ENCODE measurements around the gene CCSER1. TPM values are rescaled to one million over a fixed set of nuclear protein-coding genes. Genes with fewer than 3 reads are reported as not detected.

The CCSER1 gene
- total and polyA plus RNA-seq, 8 donors = 2.0 to 9.0 (median 4.2) TPM

DNA sequence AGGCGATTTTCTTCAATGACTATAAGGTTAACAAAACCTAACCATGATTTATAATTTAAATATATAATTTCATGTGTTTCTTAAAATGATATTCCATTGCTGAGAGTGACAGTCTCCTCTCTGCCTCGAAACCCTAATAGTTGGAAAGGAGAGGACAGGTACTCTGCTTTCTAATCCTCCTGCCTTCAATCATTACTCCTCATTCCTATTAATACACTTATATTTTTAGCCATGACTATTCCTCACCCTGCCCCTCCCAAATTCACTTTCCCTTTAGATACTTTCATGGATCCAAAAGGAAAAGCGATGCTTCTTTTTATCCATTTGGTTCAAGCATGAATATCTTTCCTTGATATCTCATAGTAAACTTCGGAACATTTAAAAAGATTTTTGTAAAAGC, 418.2 kb downstream of the CCSER1 start:
- Histone ChIP-seq H3K9me3 (no peaks in the 10 kb centered on the region), H3K27me3 (no peaks in the 10 kb centered on the region), H3K36me3 (no peaks in the 10 kb centered on the region), H3K4me3 (no peak overlapping the region), H3K4me1 (peaks cover 0 to 8% of the 10 kb centered on the region in 2 donors), H3K27ac (no peak overlapping the region)
- TF ChIP-seq, protein P1, sequence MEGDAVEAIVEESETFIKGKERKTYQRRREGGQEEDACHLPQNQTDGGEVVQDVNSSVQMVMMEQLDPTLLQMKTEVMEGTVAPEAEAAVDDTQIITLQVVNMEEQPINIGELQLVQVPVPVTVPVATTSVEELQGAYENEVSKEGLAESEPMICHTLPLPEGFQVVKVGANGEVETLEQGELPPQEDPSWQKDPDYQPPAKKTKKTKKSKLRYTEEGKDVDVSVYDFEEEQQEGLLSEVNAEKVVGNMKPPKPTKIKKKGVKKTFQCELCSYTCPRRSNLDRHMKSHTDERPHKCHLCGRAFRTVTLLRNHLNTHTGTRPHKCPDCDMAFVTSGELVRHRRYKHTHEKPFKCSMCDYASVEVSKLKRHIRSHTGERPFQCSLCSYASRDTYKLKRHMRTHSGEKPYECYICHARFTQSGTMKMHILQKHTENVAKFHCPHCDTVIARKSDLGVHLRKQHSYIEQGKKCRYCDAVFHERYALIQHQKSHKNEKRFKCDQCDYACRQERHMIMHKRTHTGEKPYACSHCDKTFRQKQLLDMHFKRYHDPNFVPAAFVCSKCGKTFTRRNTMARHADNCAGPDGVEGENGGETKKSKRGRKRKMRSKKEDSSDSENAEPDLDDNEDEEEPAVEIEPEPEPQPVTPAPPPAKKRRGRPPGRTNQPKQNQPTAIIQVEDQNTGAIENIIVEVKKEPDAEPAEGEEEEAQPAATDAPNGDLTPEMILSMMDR (IDR thresholded peaks at IDR 0.05) = no peak
- DNase-seq (no peak), ATAC-seq (no peak)
- intact Hi-C loops (cut with DNase I) = no loop called here

DNA sequence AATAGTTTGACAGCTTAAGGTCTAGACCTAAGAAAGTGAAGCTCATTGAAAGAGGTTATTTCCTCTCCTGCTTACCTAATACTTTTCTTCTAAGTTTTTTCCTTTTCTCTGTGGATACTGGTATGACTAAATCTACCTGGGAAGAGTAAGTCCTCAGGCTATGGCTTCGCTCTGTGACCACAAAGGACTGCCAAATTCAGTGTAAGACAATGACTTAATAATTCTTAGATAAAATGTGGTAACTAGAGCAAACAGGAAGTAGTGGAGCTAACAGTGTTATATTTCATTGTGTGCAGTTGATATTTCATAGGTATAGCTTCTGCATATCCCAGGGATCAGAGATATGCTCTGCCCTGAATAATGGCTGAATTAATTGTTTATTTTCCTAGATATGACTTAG, 418.9 kb downstream of the CCSER1 start:
- DNase-seq (no peak), ATAC-seq (no peak)
- peaks cover 0 to 8% of the 10 kb centered on the region in 2 donors for H3K4me1 ChIP-seq
- no peak overlapping the region for H3K4me3 ChIP-seq
- TF ChIP-seq, protein P1 (IDR thresholded peaks at IDR 0.05) = no peak
- H3K27ac ChIP-seq = no peak overlapping the region
- no peaks in the 10 kb centered on the region for H3K36me3 ChIP-seq
- intact Hi-C loops (cut with DNase I) = no loop called here
- H3K27me3 ChIP-seq = no peaks in the 10 kb centered on the region
- H3K9me3 ChIP-seq = no peaks in the 10 kb centered on the region

DNA sequence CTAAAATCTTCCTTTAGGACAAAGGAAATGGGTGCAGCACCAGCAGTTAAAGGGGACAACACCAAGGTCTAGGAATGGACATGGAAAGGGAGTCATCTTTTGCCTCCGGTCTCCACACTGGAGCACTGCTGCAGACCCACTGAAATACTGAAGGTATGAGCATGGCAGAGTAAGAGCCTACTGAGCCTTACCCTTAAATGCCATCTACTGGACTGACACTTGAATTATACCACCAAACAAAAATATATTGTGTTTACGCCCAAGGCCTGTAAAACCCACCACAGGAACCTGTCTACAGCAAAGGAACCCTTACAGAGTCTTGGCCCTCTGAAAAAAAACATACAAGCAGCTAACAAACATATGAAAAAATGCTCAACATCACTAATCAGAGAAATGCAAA, 443.4 kb downstream of the CCSER1 start:
- Histone ChIP-seq H3K9me3 (peaks cover 0 to 3% of the 10 kb centered on the region in 2 donors), H3K4me1 (no peaks in the 10 kb centered on the region), H3K27me3 (no peaks in the 10 kb centered on the region), H3K4me3 (no peak overlapping the region), H3K27ac (no peak overlapping the region), H3K36me3 (no peaks in the 10 kb centered on the region)
- DNase-seq (no peak), ATAC-seq (no peak)
- intact Hi-C loops (cut with DNase I) = no loop called here
- TF ChIP-seq, protein P1 (IDR thresholded peaks at IDR 0.05) = no peak

DNA sequence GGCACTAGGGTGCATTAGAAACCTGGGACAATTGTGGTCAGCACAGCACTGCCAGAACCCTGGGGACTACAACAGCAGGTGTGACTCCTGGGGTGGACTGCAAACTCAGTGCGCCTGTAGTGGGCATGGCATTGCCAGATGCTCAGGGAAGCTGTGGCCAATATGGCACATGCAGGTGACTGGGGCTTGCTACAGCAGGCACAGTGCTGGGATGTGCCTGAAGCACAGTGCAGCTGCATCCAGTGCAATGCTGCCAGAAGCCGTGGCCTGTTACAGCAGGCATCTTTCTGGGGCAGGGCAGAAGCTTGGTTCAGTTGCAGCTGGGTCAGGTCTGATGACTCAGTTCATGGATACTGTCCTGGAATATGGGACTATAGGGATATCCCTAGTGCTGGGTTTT, 445.8 kb downstream of the CCSER1 start:
- Histone ChIP-seq H3K9me3 (peaks cover 0 to 3% of the 10 kb centered on the region in 2 donors), H3K36me3 (no peaks in the 10 kb centered on the region), H3K4me3 (no peak overlapping the region), H3K27me3 (no peaks in the 10 kb centered on the region), H3K27ac (no peak overlapping the region), H3K4me1 (no peaks in the 10 kb centered on the region)
- TF ChIP-seq, protein P1 (IDR thresholded peaks at IDR 0.05) = no peak
- ATAC-seq = no peak
- no peak for DNase-seq
- intact Hi-C loops (cut with DNase I) = no loop called here

DNA sequence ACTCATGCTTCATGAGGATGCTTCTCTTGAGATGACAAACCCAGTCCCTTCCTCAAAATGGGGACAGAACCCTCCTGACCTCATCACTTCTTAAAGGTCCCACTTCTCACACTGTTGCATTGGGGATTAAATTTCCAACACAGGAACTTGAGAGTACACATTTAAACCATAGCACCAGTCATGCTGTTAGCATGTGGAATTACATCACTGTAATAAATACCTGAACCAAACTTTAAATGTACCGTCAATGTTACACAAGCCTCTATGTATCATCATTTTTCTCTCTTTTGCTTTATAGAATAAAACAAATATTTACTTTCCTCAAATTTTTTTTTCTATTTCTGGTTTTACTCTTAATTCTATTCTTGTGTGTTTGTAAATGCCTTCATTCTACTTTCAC, 448.2 kb downstream of the CCSER1 start:
- Histone ChIP-seq H3K27me3 (no peaks in the 10 kb centered on the region), H3K36me3 (no peaks in the 10 kb centered on the region), H3K9me3 (peaks cover 0 to 3% of the 10 kb centered on the region in 2 donors), H3K4me1 (no peaks in the 10 kb centered on the region), H3K4me3 (no peak overlapping the region), H3K27ac (no peak overlapping the region)
- intact Hi-C loops (cut with DNase I) = no loop called here
- no peak for ATAC-seq
- DNase-seq = no peak
- TF ChIP-seq, protein P1 (IDR thresholded peaks at IDR 0.05) = no peak
